ENCODE measurements around the gene MRPL11.
A peak's percentile ranks its signal among the peaks of the same experiment; 100 is the strongest.

MRPL11 gene

GRCh38 chr11:66438504-66439466 lies at the start of gene MRPL11:
Gene MRPL11 (minus strand): TSS chr11:66438848. CDS start chr11:66438754, 94 bp downstream.
- peak; percentile 72 to 79 for DNase-seq (ENCODE audit: low read depth in 2 of 2)

- no peak for DNase-seq (ENCODE audit: low read depth in 2 of 2)
Measured at GRCh38 chr11:66484806-66485380, 46.2 kb upstream of the MRPL11 start.

- DNase-seq (ENCODE audit: low read depth in 2 of 2) = peak; percentile 84 to 88
Measured at GRCh38 chr11:66480117-66480938, 41.7 kb upstream of the MRPL11 start, which contains the start of gene DPP3. Gene DPP3 (plus strand): TSS chr11:66480434. CDS start chr11:66482201, 1,767 bp downstream.

GRCh38 chr11:66479394-66480116 lies 40.9 kb upstream of the MRPL11 start:
- DNase-seq (ENCODE audit: low read depth in 2 of 2) = no peak

- no peak for DNase-seq (ENCODE audit: low read depth in 2 of 2)
Measured at GRCh38 chr11:66478729-66479393, 40.2 kb upstream of the MRPL11 start.

- DNase-seq (ENCODE audit: low read depth in 2 of 2) = no peak
Measured at GRCh38 chr11:66477263-66478201, 38.9 kb upstream of the MRPL11 start.

- no peak for DNase-seq (ENCODE audit: low read depth in 2 of 2)
Measured at GRCh38 chr11:66476841-66477251, 38.2 kb upstream of the MRPL11 start.

- no peak for DNase-seq (ENCODE audit: low read depth in 2 of 2)
Measured at GRCh38 chr11:66476173-66476840, 37.7 kb upstream of the MRPL11 start.

- no peak for DNase-seq (ENCODE audit: low read depth in 2 of 2)
Measured at GRCh38 chr11:66475349-66476172, 36.9 kb upstream of the MRPL11 start.

GRCh38 chr11:66473608-66474515 lies 35.2 kb upstream of the MRPL11 start:
- no peak for DNase-seq (ENCODE audit: low read depth in 2 of 2)

- no peak for DNase-seq (ENCODE audit: low read depth in 2 of 2)
Measured at GRCh38 chr11:66473167-66473566, 34.5 kb upstream of the MRPL11 start.

- DNase-seq (ENCODE audit: low read depth in 2 of 2) = no peak
Measured at GRCh38 chr11:66472054-66472453, 33.4 kb upstream of the MRPL11 start.

- DNase-seq (ENCODE audit: low read depth in 2 of 2) = no peak
Measured at GRCh38 chr11:66471142-66471541, 32.5 kb upstream of the MRPL11 start.

- no peak for DNase-seq (ENCODE audit: low read depth in 2 of 2)
Measured at GRCh38 chr11:66470015-66470414, 31.4 kb upstream of the MRPL11 start.

- no peak for DNase-seq (ENCODE audit: low read depth in 2 of 2)
Measured at GRCh38 chr11:66469441-66469840, 30.8 kb upstream of the MRPL11 start.

GRCh38 chr11:66468691-66469090 lies 30.0 kb upstream of the MRPL11 start:
- DNase-seq (ENCODE audit: low read depth in 2 of 2) = no peak

GRCh38 chr11:66467756-66468155 lies 29.1 kb upstream of the MRPL11 start:
- DNase-seq (ENCODE audit: low read depth in 2 of 2) = no peak
